ENCODE data around the gene C1GALT1. TPM values are rescaled to one million over a fixed set of nuclear protein-coding genes. Genes with fewer than 3 reads are reported as not detected.
"Not testable (repeated sequence)": the region's sequence is repeated elsewhere in the genome, so short reads cannot be mapped to it uniquely, and the experiment has no call there.

Gene C1GALT1
- total RNA-seq, 1 experiment from 2014 or later: 55.9 TPM

DNA sequence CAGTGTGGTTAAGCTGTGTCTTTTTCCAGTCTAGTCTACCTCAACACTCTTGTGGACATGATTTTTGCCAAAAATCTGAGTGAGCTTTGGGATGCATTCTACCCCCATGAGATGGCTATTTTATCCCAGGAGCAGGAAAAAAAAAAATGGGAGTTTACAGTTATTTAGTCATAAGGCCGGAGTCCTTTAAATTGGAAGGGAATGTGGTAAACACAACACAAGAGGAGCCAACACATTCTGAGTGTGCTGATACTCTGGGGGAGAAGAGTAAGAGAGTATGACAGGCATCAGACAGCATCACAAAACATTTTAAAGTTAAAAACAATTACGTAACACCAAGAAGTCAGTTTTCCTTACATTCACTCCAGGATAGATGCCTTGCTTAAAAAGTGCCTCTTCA, 46.1 kb downstream of the C1GALT1 start:
- H3K36me3 ChIP-seq (replicated peaks; ENCODE audit: control insufficient read depth, insufficient read depth, low read length): no peaks in the 10 kb centered on the region

DNA sequence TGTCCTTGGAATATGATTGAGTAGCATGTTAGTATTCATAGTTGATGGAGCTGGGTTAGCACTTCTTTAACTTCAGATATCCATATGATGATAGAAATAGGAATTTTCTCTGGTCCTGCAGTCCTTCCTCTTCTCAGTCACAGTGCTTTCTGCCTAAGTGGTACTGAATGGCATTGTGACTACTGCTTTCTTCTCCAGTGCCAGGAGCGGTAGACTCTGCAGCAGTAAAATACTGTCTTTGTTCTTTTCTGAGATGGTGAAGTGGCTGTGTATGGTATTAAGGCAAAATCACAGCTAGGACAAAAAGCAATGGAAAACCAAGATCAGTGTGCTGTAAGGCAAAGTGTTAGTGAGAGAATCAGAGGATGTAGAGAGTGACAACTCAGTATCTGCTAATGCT, 46.6 kb downstream of the C1GALT1 start:
- Histone ChIP-seq H3K27me3 (ENCODE audit: control insufficient read depth, insufficient read depth, low read length) (no peaks in the 10 kb centered on the region), H3K36me3 (replicated peaks; ENCODE audit: control insufficient read depth, insufficient read depth, low read length) (no peaks in the 10 kb centered on the region), H3K4me3 (ENCODE audit: insufficient read depth, low read depth, low read length) (no peak overlapping the region)
- no peak for DNase-seq

More for the DNA sequence above, 46.1 kb downstream of the C1GALT1 start:
- Histone ChIP-seq H3K27me3 (ENCODE audit: control insufficient read depth, insufficient read depth, low read length) (no peaks in the 10 kb centered on the region), H3K4me3 (ENCODE audit: insufficient read depth, low read depth, low read length) (no peak overlapping the region)
- no peak for DNase-seq

DNA sequence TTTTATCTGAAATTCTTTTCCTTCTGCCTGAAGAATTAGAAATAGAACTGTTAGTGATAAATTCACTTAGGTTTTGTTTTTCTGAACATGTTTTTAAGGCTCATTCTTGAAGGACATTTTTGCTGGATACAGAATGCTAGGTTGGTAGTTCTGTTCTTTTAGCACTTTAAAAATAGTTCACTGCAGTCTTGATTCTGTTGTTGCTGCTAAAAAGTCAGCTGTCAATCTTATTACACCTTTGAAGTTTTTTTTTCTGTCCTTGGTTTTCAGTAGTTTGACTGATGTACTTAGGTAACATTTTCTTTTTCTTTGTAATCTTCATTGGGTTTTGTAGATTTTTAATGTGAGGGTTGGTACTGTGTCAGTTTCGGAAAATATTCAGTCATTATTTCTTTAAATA, 48.7 kb downstream of the C1GALT1 start:
- Histone ChIP-seq H3K27me3 (ENCODE audit: control insufficient read depth, insufficient read depth, low read length) (no peaks in the 10 kb centered on the region), H3K4me3 (ENCODE audit: insufficient read depth, low read depth, low read length) (no peak overlapping the region), H3K36me3 (replicated peaks; ENCODE audit: control insufficient read depth, insufficient read depth, low read length) (no peaks in the 10 kb centered on the region)
- no peak for DNase-seq

DNA sequence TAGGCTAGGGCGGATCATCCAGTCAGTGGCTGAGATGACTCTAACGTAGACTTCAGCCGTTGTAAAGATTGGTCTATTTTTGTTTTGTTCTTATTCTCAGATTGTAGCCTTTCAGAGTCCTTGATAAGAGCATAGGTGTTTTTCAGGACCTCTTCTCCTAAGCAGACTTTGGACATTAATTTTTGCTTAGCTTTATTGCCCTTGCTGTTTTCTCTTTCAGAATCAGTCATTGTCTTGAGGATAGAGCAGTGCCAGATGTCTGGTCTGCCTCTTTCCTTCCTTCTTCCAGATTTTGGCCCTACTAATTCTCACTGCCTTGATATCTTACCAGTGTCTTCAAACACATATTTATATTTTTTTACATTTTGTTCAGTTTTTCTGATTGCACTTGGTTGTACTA, 49.5 kb downstream of the C1GALT1 start:
- Histone ChIP-seq H3K27me3 (ENCODE audit: control insufficient read depth, insufficient read depth, low read length) (no peaks in the 10 kb centered on the region), H3K36me3 (replicated peaks; ENCODE audit: control insufficient read depth, insufficient read depth, low read length) (no peaks in the 10 kb centered on the region)

DNA sequence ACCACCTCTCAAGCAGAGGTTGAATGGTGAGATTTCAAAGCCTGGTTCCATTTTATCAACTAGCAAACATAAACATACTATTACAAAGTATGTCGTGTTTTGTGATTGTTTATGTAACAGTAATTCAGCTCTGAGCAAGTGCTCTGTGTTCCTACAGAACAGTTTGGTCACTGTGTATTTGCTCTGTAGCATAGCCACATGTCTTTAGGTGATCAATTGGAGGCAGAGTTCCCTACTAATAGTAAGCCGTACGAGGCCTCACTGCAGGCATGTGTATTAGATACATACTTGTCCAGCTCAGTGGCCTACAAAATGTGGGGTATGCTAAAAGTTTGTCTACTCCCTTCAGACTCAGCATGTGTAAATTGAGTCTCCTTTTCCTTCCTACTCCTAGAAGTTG, 53.0 kb downstream of the C1GALT1 start:
- Histone ChIP-seq H3K27me3 (ENCODE audit: control insufficient read depth, insufficient read depth, low read length) (no peaks in the 10 kb centered on the region), H3K4me3 (ENCODE audit: insufficient read depth, low read depth, low read length) (no peak overlapping the region), H3K36me3 (replicated peaks; ENCODE audit: control insufficient read depth, insufficient read depth, low read length) (peaks cover 5% of the 10 kb centered on the region)
- DNase-seq: no peak

More for the DNA sequence above, 49.5 kb downstream of the C1GALT1 start:
- no peak for DNase-seq
- H3K4me3 ChIP-seq (ENCODE audit: insufficient read depth, low read depth, low read length): no peak overlapping the region

DNA sequence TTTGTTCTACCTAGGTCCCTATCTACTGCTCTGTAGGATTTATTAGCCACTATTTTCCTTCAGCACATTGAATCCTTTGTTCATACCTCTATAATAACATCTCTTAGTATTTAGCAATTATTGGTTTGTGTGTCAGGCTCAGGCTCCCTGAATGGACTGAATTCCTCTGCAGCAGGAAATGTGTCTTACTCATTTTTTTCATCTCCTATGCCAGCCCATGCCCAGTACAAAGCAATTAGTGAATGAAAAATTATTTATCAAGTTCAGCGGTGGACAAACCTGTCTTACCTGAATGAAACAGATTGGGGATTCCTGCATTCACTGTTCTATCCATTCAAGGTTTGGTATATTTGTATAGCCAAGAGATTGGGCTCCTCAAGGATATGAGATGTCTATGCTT, 53.7 kb downstream of the C1GALT1 start:
- no peak for DNase-seq
- no peaks in the 10 kb centered on the region for H3K27me3 ChIP-seq (ENCODE audit: control insufficient read depth, insufficient read depth, low read length)
- H3K36me3 ChIP-seq (replicated peaks; ENCODE audit: control insufficient read depth, insufficient read depth, low read length): peaks cover 5% of the 10 kb centered on the region
- no peak overlapping the region for H3K4me3 ChIP-seq (ENCODE audit: insufficient read depth, low read depth, low read length)

DNA sequence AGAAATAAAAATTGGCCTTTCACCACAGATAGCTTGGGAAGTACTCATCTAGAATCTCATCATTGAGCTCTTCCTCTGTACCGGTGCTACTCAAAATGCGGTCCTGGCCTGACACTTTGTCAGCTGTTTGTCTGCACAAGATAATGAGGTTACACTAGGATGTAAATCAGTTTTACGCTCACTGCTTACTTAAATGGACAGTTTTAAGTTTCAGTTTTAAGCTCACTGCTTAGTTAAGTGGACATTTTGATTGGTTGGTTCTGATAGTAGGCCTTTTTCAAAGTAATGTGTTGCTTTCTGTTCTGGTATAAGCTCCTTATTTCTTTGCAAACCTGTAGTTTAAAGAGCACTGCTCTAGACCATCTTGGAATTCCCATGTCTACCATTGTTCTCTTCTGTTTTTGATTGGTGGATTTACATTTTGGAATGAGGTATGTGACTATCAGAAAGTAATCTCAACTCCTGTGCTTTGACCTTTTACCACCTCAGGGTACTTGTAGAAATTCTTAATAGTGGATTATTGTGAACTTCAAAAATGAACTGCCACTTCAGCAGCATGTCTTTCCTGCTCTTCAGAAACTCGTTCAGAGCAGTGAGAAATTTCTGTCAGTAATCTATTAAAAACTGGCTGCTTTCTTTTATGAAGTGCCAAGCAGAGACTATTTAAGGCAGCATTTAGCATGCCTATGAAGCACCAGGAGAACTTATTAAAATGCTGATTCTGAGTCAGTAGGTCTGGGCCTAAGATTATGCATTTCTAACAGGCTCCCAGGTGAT, 55.0 kb downstream of the C1GALT1 start:
- H3K27me3 ChIP-seq (ENCODE audit: control insufficient read depth, insufficient read depth, low read length): no peaks in the 10 kb centered on the region
- peaks cover 5% of the 10 kb centered on the region for H3K36me3 ChIP-seq (replicated peaks; ENCODE audit: control insufficient read depth, insufficient read depth, low read length)
- DNase-seq: no peak
- H3K4me3 ChIP-seq (ENCODE audit: insufficient read depth, low read depth, low read length): no peak overlapping the region

DNA sequence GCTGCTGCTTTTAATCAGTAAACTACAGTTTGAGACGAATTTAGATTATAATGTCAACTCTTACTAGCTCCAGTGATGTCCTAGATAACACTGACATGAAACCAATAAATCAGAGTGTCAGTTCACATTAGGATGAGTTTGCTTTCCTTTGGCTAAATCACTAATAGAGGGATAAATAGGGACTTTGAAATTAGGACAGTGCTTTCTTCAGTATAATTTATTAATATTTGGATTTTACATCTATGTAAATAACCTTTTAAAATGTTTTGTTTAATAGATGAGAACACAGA, 55.6 kb downstream of the C1GALT1 start:
- Histone ChIP-seq H3K36me3 (replicated peaks; ENCODE audit: control insufficient read depth, insufficient read depth, low read length) (peaks cover 5% of the 10 kb centered on the region), H3K27me3 (ENCODE audit: control insufficient read depth, insufficient read depth, low read length) (no peaks in the 10 kb centered on the region), H3K4me3 (ENCODE audit: insufficient read depth, low read depth, low read length) (no peak overlapping the region)
- DNase-seq: no peak

DNA sequence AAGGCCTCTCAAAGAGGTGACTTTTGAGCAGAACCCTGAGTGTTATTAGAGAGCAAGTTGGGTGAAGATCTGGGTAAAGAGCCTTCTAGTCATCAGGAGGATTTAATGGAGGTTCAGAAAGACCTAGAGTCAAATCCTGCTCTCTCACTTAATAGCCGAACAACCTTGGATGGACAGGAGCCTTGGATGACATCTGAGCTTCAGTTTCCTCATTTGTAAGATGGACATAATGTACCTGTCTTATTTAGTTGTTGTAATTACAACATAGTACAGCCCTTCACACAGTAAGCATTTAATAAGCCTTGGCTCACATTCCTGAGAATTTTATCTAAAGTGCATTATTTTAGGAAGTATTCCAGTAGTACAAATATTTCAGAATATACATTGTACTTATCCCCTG, 57.0 kb downstream of the C1GALT1 start:
- H3K36me3 ChIP-seq (replicated peaks; ENCODE audit: control insufficient read depth, insufficient read depth, low read length): peaks cover 5% of the 10 kb centered on the region
- H3K4me3 ChIP-seq (ENCODE audit: insufficient read depth, low read depth, low read length): no peak overlapping the region
- no peaks in the 10 kb centered on the region for H3K27me3 ChIP-seq (ENCODE audit: control insufficient read depth, insufficient read depth, low read length)
- DNase-seq: no peak

DNA sequence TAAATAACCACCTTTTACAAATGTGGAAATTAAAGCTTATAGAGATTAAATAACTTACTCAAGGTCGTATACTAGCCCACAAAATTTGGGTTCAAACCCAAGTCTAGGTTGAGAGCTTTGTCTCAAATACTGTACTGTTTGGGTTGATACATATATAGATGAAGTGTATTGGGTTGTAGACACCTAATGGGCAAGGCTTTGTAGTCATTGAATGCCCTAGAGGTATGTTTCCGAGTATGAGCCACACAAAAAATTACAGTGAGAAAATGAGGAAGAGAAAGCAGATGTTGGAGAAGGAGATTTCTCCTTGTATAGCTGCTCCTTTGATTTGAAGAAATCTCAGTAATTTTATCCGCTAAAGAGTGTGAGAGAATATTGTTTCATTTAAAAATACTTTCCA, 60.6 kb downstream of the C1GALT1 start:
- no peaks in the 10 kb centered on the region for H3K27me3 ChIP-seq (ENCODE audit: control insufficient read depth, insufficient read depth, low read length)
- no peak overlapping the region for H3K4me3 ChIP-seq (ENCODE audit: insufficient read depth, low read depth, low read length)
- H3K36me3 ChIP-seq (replicated peaks; ENCODE audit: control insufficient read depth, insufficient read depth, low read length): peaks cover 5% of the 10 kb centered on the region
- DNase-seq: no peak

DNA sequence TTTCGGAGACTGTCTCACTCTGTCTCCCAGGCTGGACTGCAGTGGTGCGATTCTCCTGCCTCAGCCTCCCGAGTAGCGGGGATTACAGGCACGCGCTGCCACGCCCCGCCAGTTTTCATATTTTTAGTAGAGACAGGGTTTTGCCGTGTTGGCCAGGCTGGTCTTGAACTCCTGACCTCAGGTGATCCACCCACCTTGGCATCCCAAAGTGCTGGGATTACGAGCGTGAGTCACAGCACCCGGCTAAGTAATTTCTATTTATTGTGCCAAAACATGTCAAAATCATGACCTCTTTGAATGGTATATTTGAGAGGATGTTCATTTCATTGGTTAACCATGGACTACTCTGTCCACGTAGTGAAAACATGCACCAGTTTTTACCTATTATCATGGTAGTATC, 62.9 kb downstream of the C1GALT1 start:
- H3K27me3 ChIP-seq (ENCODE audit: control insufficient read depth, insufficient read depth, low read length); DNase-seq; H3K36me3 ChIP-seq (replicated peaks; ENCODE audit: control insufficient read depth, insufficient read depth, low read length); H3K4me3 ChIP-seq (ENCODE audit: insufficient read depth, low read depth, low read length): not testable (repeated sequence)

DNA sequence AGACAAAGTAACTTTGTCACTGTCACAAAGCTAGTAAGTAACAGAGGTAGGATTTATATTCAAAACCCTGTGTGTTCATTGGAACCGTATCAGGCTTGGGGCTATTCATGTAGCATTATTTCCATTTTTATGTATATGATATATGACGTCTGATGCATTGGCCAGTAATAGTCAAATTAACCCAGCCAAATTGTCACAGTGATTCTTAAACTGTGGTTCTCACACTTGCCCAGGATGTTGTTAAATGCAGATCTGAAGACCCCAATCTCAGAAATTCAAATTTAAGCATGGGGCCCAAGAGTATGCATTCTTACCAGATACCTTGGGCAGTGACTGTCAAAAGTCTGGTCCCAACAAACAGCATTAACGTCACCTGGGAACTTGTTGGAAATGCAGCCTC, 63.9 kb downstream of the C1GALT1 start:
- Histone ChIP-seq H3K27me3 (ENCODE audit: control insufficient read depth, insufficient read depth, low read length) (no peaks in the 10 kb centered on the region), H3K4me3 (ENCODE audit: insufficient read depth, low read depth, low read length) (no peak overlapping the region), H3K36me3 (replicated peaks; ENCODE audit: control insufficient read depth, insufficient read depth, low read length) (no peaks in the 10 kb centered on the region; the same call in 1 of the 2 replicates)
- DNase-seq: no peak

DNA sequence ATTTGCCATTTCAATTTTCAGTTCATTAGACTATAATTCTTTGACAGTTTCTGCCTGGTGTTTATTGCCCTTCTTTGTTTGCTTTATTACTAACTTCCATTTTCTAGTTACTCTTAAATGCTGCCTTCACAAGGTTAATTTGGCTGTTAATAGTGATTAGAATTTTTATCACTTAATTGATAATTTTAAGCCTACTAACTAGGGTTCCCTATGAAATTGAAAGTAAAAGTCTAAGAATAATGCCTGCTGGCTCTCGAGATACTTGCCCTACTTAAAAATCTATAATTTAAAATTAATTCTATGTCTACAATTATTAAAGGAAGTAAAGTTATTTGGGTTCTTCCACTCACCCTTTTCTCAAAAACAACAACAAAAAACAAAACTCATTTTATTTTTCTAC, 65.3 kb downstream of the C1GALT1 start:
- Histone ChIP-seq H3K27me3 (ENCODE audit: control insufficient read depth, insufficient read depth, low read length) (no peaks in the 10 kb centered on the region), H3K4me3 (ENCODE audit: insufficient read depth, low read depth, low read length) (no peak overlapping the region), H3K36me3 (replicated peaks; ENCODE audit: control insufficient read depth, insufficient read depth, low read length) (no peaks in the 10 kb centered on the region; the same call in 1 of the 2 replicates)
- DNase-seq: no peak

DNA sequence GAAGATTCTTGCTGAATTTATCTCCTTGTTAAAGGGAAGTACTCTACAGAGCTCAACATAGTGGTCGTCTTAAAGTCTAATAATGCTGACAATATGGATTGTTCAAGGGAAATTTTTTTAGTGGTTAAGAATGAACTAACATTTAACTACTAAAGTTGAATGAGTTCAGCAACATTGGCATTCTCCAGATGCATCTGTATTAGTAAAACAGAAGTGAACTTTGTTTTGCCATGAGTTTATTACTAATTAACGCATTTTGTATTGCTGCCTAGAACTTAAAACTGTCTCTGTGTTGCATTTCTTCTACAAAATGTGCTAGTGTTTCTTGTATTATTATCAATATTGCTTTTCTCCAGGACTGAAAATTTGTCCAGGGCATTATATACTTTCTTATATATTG, 67.5 kb downstream of the C1GALT1 start:
- Histone ChIP-seq H3K27me3 (ENCODE audit: control insufficient read depth, insufficient read depth, low read length) (no peaks in the 10 kb centered on the region), H3K4me3 (ENCODE audit: insufficient read depth, low read depth, low read length) (no peak overlapping the region), H3K36me3 (replicated peaks; ENCODE audit: control insufficient read depth, insufficient read depth, low read length) (no peaks in the 10 kb centered on the region)
- DNase-seq: no peak

DNA sequence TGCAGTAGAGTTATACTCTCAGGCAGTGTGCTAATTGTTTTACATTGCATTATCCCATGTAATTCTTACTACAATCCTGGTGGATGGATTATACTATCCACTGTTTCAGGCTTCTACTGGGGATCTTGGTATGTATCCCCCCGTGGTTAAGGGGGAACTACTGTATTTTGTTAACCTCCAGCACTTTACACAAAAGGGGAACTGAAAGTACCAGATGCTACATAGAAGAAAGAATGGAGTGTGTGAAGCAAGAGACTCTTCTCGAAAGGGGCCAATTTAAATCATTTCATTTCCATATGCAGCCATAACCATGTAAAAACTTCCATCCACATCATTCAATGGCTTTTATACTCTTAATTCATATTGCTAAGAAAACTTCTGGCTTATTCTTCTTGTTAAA, 69.4 kb downstream of the C1GALT1 start:
- Histone ChIP-seq H3K36me3 (replicated peaks; ENCODE audit: control insufficient read depth, insufficient read depth, low read length) (no peaks in the 10 kb centered on the region), H3K4me3 (ENCODE audit: insufficient read depth, low read depth, low read length) (no peak overlapping the region), H3K27me3 (ENCODE audit: control insufficient read depth, insufficient read depth, low read length) (no peaks in the 10 kb centered on the region)
- DNase-seq: no peak

DNA sequence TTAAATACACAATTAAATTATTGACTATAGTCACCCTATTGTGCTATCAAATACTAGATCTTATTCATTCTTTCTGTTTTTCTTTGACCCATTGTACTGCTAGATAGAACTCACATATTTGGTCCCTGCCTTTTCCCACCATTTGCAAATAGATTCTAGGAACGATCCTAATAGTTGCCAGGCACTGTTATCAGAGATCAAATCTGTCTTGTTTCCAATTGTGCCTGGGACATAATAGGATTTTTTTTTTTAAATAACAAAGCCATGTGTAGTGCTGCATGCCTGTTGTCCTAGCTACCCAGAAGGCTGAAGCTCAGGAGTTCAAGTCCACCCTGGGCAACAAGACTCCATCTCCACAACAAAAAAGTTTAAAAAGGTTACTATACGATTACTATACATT, 72.0 kb downstream of the C1GALT1 start:
- no peak overlapping the region for H3K4me3 ChIP-seq (ENCODE audit: insufficient read depth, low read depth, low read length)
- H3K27me3 ChIP-seq (ENCODE audit: control insufficient read depth, insufficient read depth, low read length): no peaks in the 10 kb centered on the region
- no peaks in the 10 kb centered on the region for H3K36me3 ChIP-seq (replicated peaks; ENCODE audit: control insufficient read depth, insufficient read depth, low read length)
- DNase-seq: no peak

Data from H7 (cell line).